IgD-negative memory B cell (primary cell): ENCODE data around the gene CFAP45. TPM values are rescaled to one million over a fixed set of nuclear protein-coding genes. Genes with fewer than 3 reads are reported as not detected.

Source experiments
- H3K27ac Mint-ChIP-seq, 3 donors: one replicate each; pipeline ENCODE4 v1.8.0; 2020 to 2022; ENCODE audit warnings: mild to moderate bottlenecking in 3 of 3, mixed read lengths in 3 of 3, moderate library complexity in 1 of 3
- H3K27me3 Mint-ChIP-seq: one replicate; pipeline ENCODE4 v1.8.0; 2021; ENCODE audit warnings: mixed read lengths
- H3K36me3 Mint-ChIP-seq: one replicate; pipeline ENCODE4 v1.8.0; 2020; ENCODE audit warnings: mild to moderate bottlenecking, mixed read lengths
- H3K4me1 Mint-ChIP-seq, 3 donors: one replicate each; pipeline ENCODE4 v1.8.0; 2020 to 2022; ENCODE audit warnings: mixed read lengths in 3 of 3, mild to moderate bottlenecking in 1 of 3
- H3K4me3 Mint-ChIP-seq, 4 donors: one replicate each; pipeline ENCODE4 v1.8.0; 2020 to 2022; ENCODE audit warnings: mild to moderate bottlenecking in 4 of 4, mixed read lengths in 4 of 4, moderate library complexity in 3 of 4
- H3K9me3 Mint-ChIP-seq, 3 donors: one replicate each; pipeline ENCODE4 v1.8.0; 2020 to 2021; ENCODE audit warnings: mixed read lengths in 3 of 3, mild to moderate bottlenecking in 1 of 3
- polyA plus RNA-seq: library from polyadenylated mRNA; unstranded; fragments of 300-500 nt; fragmentation: Illumina TruSeq; gene quantifications from one replicate; pipeline ENCODE4 v1.2.3, GENCODE V29; 2021

Gene CFAP45
- polyA plus RNA-seq, 1 donor from 2014 or later: 1.2 TPM

- Mint-ChIP-seq H3K4me3 (peak overlapping the region in 1 of 4 donors; percentile 72), H3K27ac (peak overlapping the region in 1 of 3 donors; percentile 31), H3K9me3 (no peaks in the 10 kb centered on the region), H3K27me3 (peaks cover 4% of the 10 kb centered on the region), H3K4me1 (peaks cover 22 to 28% (median 27%) of the 10 kb centered on the region in 3 donors), H3K36me3 (peaks cover 5% of the 10 kb centered on the region)
Measured at GRCh38 chr1:159891275-159892157, 8.4 kb downstream of the CFAP45 start.

DNA sequence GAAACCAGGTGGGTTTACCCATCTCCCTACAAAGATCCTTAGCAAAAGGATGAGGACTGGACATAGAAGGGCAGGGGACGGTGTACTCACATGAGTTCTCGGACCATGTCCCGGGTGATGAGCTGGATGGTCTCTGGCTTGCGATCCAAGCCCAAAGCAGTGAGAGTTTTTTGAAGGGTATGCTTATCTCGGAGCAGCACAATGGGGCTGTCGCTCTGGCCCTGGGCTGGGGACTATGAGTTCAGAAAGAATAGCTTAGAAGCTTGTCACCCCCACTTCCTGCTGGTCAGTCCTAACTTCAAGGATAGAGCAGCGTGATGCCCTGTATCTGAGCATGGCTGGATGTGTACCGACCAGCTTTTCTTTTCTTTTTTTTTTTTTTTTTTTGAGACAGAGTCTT, 9.6 kb downstream of the CFAP45 start:
- Mint-ChIP-seq H3K36me3 (peaks cover 4% of the 10 kb centered on the region), H3K9me3 (no peaks in the 10 kb centered on the region), H3K27me3 (peaks cover 4% of the 10 kb centered on the region), H3K27ac (peak overlapping the region in 1 of 3 donors; percentile 68), H3K4me1 (peaks cover 22 to 28% (median 27%) of the 10 kb centered on the region in 3 donors), H3K4me3 (no peak overlapping the region)

DNA sequence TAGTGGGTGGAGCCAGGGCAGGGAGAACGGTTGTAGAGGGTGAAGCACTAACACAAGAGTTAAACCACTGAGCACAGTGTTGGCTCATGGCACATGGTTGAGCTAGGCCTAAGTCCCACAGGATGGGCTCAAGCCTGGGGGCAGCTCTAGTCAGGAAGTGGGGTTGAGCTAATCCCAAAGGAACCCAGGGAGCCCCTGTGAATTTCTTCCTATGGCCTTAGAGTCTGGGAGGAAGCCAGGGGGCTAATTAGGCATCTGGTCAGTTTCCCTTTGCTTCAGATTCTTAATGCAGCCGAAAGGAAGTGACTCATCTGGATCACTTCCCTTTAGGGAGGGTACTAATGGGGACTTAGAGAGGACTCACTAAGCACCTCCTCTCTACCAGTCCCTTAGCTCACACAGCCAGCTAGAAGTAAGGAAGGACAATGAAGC, 10.1 kb downstream of the CFAP45 start:
- Mint-ChIP-seq H3K9me3 (no peaks in the 10 kb centered on the region), H3K4me1 (peaks cover 22 to 28% (median 27%) of the 10 kb centered on the region in 3 donors), H3K4me3 (peak overlapping the region in 2 of 4 donors; percentile 15 to 67), H3K27ac (peak overlapping the region in 1 of 3 donors; percentile 68), H3K27me3 (peaks cover 3% of the 10 kb centered on the region), H3K36me3 (no peaks in the 10 kb centered on the region)

GRCh38 chr1:159889202-159889601, 10.8 kb downstream of the CFAP45 start:
- H3K9me3 Mint-ChIP-seq: no peaks in the 10 kb centered on the region
- peaks cover 2% of the 10 kb centered on the region for H3K36me3 Mint-ChIP-seq
- peaks cover 3% of the 10 kb centered on the region for H3K27me3 Mint-ChIP-seq
- peak overlapping the region in 2 of 3 donors; percentile 13 to 68 for H3K27ac Mint-ChIP-seq
- peak overlapping the region in 2 of 4 donors; percentile 15 to 34 for H3K4me3 Mint-ChIP-seq
- H3K4me1 Mint-ChIP-seq: peaks cover 22 to 28% (median 27%) of the 10 kb centered on the region in 3 donors

- Mint-ChIP-seq H3K27ac (no peak overlapping the region), H3K9me3 (no peaks in the 10 kb centered on the region), H3K27me3 (no peaks in the 10 kb centered on the region), H3K4me3 (no peak overlapping the region), H3K36me3 (peaks cover 2% of the 10 kb centered on the region), H3K4me1 (peaks cover 4 to 13% (median 12%) of the 10 kb centered on the region in 3 donors)
Measured at GRCh38 chr1:159884296-159884695, 15.7 kb downstream of the CFAP45 start.

- no peaks in the 10 kb centered on the region for H3K9me3 Mint-ChIP-seq
Measured at GRCh38 chr1:159883134-159883533, 16.8 kb downstream of the CFAP45 start.

DNA sequence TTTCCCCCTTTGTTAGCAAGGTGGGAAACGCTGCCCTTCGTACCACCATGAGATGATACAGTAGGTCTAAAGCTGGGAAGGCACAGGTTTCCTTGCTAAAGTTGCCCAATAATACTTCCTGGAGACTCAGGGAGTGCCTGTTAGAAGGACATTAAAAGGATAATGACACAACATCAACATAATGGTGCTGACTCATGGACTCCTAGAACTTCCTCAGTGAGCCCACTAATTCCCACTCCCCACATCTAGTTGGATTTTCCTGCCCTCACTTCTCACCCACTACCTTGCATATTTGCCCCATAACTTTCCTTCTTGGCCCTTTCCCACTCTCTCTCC, 17.5 kb downstream of the CFAP45 start:
- Mint-ChIP-seq H3K27ac (no peak overlapping the region), H3K36me3 (peaks cover 2% of the 10 kb centered on the region), H3K4me1 (peaks cover 0 to 7% (median 6%) of the 10 kb centered on the region in 3 donors), H3K27me3 (no peaks in the 10 kb centered on the region), H3K9me3 (no peaks in the 10 kb centered on the region), H3K4me3 (no peak overlapping the region)

More at GRCh38 chr1:159883134-159883533, 16.8 kb downstream of the CFAP45 start:
- Mint-ChIP-seq H3K4me1 (peaks cover 0 to 9% (median 7%) of the 10 kb centered on the region in 3 donors), H3K36me3 (peaks cover 2% of the 10 kb centered on the region), H3K4me3 (no peak overlapping the region), H3K27ac (no peak overlapping the region), H3K27me3 (no peaks in the 10 kb centered on the region)

GRCh38 chr1:159881622-159882526, 18.1 kb downstream of the CFAP45 start:
- no peak overlapping the region for H3K4me3 Mint-ChIP-seq
- H3K4me1 Mint-ChIP-seq: peaks cover 0 to under 1% (median 0%) of the 10 kb centered on the region in 3 donors
- no peaks in the 10 kb centered on the region for H3K27me3 Mint-ChIP-seq
- H3K27ac Mint-ChIP-seq: no peak overlapping the region
- no peaks in the 10 kb centered on the region for H3K9me3 Mint-ChIP-seq
- H3K36me3 Mint-ChIP-seq: peaks cover 2% of the 10 kb centered on the region

- Mint-ChIP-seq H3K4me1 (no peaks in the 10 kb centered on the region), H3K4me3 (no peak overlapping the region), H3K27ac (no peak overlapping the region), H3K27me3 (no peaks in the 10 kb centered on the region), H3K9me3 (no peaks in the 10 kb centered on the region), H3K36me3 (peaks cover 2% of the 10 kb centered on the region)
Measured at GRCh38 chr1:159880430-159880829, 19.5 kb downstream of the CFAP45 start.

DNA sequence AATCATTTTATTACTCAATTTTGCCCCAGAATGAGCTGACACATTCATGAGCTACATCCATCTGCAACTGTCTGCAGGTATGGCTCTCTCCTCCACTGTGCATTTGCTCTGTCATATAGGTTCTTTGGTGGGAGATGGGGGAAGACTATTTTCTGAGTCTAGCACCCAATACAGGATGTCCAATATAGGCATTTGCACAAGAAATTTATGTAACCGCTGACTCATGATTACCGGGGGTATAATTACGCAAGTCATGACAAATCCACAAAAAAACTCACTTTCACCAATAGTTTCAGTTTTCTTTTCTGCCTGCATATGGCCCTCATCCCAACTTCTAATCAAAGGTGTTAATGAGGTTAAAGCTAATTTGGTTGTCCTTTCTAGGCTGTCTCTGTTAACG, 20.0 kb downstream of the CFAP45 start:
- Mint-ChIP-seq H3K4me1 (no peaks in the 10 kb centered on the region), H3K4me3 (no peak overlapping the region), H3K36me3 (peaks cover 2% of the 10 kb centered on the region), H3K9me3 (no peaks in the 10 kb centered on the region), H3K27me3 (no peaks in the 10 kb centered on the region), H3K27ac (no peak overlapping the region)

- H3K36me3 Mint-ChIP-seq: no peaks in the 10 kb centered on the region
- H3K27ac Mint-ChIP-seq: no peak overlapping the region
- H3K27me3 Mint-ChIP-seq: no peaks in the 10 kb centered on the region
- no peak overlapping the region for H3K4me3 Mint-ChIP-seq
- no peaks in the 10 kb centered on the region for H3K4me1 Mint-ChIP-seq
- H3K9me3 Mint-ChIP-seq: no peaks in the 10 kb centered on the region
Measured at GRCh38 chr1:159879136-159879535, 20.8 kb downstream of the CFAP45 start.

- peaks cover under 1% of the 10 kb centered on the region for H3K27me3 Mint-ChIP-seq
- H3K9me3 Mint-ChIP-seq: no peaks in the 10 kb centered on the region
- H3K4me3 Mint-ChIP-seq: no peak overlapping the region
- H3K36me3 Mint-ChIP-seq: no peaks in the 10 kb centered on the region
- no peak overlapping the region for H3K27ac Mint-ChIP-seq
- no peaks in the 10 kb centered on the region for H3K4me1 Mint-ChIP-seq
Measured at GRCh38 chr1:159877695-159878444, 22.1 kb downstream of the CFAP45 start.

DNA sequence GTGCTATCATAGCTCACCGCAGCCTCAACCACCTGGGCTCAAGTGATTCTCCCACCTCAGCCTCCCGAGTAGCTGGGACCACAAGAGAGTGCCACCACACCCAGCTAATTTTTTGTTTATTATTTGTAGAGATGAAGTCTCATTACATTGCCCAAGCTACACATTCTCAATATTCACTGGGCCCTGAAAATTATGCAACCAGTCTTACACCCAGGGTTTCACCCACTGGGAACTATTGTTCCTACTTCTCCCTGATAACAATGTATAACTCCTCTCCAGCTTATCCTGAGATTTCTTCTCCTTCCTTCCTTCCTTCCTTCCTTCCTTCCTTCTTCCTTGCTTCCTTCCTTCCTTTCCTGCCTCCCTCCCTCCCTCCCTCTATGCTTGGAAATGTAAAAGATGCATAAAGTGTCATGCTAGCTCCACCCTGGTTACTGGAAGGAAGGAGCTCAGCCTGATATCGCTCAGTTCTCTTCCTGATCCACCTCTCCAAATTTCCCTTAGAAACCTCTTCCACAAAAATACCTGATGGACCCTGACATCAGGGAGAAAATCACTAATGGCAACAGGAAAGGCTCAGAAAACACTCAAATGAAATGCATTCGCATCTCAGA, 26.3 kb downstream of the CFAP45 start:
- Mint-ChIP-seq H3K27ac (no peak overlapping the region), H3K9me3 (no peaks in the 10 kb centered on the region), H3K4me1 (no peaks in the 10 kb centered on the region), H3K27me3 (peaks cover 5% of the 10 kb centered on the region), H3K4me3 (no peak overlapping the region), H3K36me3 (no peaks in the 10 kb centered on the region)

GRCh38 chr1:159872891-159873290, 27.1 kb downstream of the CFAP45 start:
- no peaks in the 10 kb centered on the region for H3K36me3 Mint-ChIP-seq
- no peaks in the 10 kb centered on the region for H3K9me3 Mint-ChIP-seq
- no peaks in the 10 kb centered on the region for H3K4me1 Mint-ChIP-seq
- H3K27me3 Mint-ChIP-seq: peaks cover 5% of the 10 kb centered on the region
- no peak overlapping the region for H3K4me3 Mint-ChIP-seq
- H3K27ac Mint-ChIP-seq: no peak overlapping the region
